WTC11 (cell line): ENCODE data around the gene STAG1. TPM values are rescaled to one million over a fixed set of nuclear protein-coding genes. Genes with fewer than 3 reads are reported as not detected.

ENCODE experiments used
- ATAC-seq: fragments of 200-7000 bp; cut with Tn5 transposase; 2 replicates; pipeline ENCODE4 v1.10.0; 2021; ENCODE audit warnings: mild to moderate bottlenecking, moderate library complexity
- CTCF ChIA-PET: fragments of 300-600 bp; sonication (Branson Sonifier 250); formaldehyde crosslinking; loops from one replicate; lab custom pipeline; 2021; ENCODE audit warnings: antibody characterized with exemption; lab: Charles Lee
- POLR2A ChIA-PET: fragments of 350-600 bp; sonication (Branson Sonifier 250); formaldehyde crosslinking; loops from one replicate; lab custom pipeline; 2021; ENCODE audit warnings: antibody characterized with exemption; lab: Charles Lee
- DNase-seq: peaks from one replicate; pipeline ENCODE4 v3.0.0; 2021; ENCODE audit warnings: low spot score
- H3K27ac Mint-ChIP-seq: 2 replicates; pipeline ENCODE4 v1.8.0; 2021; ENCODE audit warnings: mixed read lengths
- H3K27me3 Mint-ChIP-seq: 2 replicates; pipeline ENCODE4 v1.8.0; 2021; ENCODE audit warnings: low read depth, mild to moderate bottlenecking, moderate library complexity, mixed read lengths
- H3K36me3 Mint-ChIP-seq: 2 replicates; pipeline ENCODE4 v1.8.0; 2021; ENCODE audit warnings: mixed read lengths
- H3K4me1 Mint-ChIP-seq: 2 replicates; pipeline ENCODE4 v1.8.0; 2022; ENCODE audit warnings: mixed read lengths
- H3K4me3 Mint-ChIP-seq: 2 replicates; pipeline ENCODE4 v1.8.0; 2021; ENCODE audit warnings: mild to moderate bottlenecking, moderate library complexity, mixed read lengths
- H3K9me3 Mint-ChIP-seq: 2 replicates; pipeline ENCODE4 v1.8.0; 2021; ENCODE audit warnings: mixed read lengths
- ATF3 ChIP-seq: sonication (generic); formaldehyde crosslinking; conservative IDR thresholded peaks from 2 replicates; pipeline ENCODE4 v1.8.1; 2022; ENCODE audit warnings: mild to moderate bottlenecking, missing genetic modification reagents
- E2F1 ChIP-seq: sonication (generic); formaldehyde crosslinking; IDR thresholded peaks from 2 replicates; pipeline ENCODE4 v1.8.0; 2022; ENCODE audit warnings: mild to moderate bottlenecking, missing genetic modification reagents
- ETV6 ChIP-seq: sonication (generic); formaldehyde crosslinking; IDR thresholded peaks from 2 replicates; pipeline ENCODE4 v1.8.1; 2022; ENCODE audit warnings: mild to moderate bottlenecking, missing genetic modification reagents
- FOXP1 ChIP-seq: sonication (generic); formaldehyde crosslinking; IDR thresholded peaks from 2 replicates; pipeline ENCODE4 v1.8.0; 2022; ENCODE audit warnings: missing genetic modification reagents, mild to moderate bottlenecking, moderate library complexity, borderline replicate concordance
- GTF2I ChIP-seq: fragments of 250-450 bp; sonication (Bioruptor Pico); conservative IDR thresholded peaks from 2 replicates; pipeline ENCODE4 v1.4.0; 2021; ENCODE audit warnings: mild to moderate bottlenecking
- KAT7 ChIP-seq: sonication (generic); formaldehyde crosslinking; IDR thresholded peaks from 2 replicates; pipeline ENCODE4 v1.8.1; 2023; ENCODE audit warnings: missing genetic modification reagents, mild to moderate bottlenecking, borderline replicate concordance
- NR2C2 ChIP-seq: sonication (generic); formaldehyde crosslinking; IDR thresholded peaks from 2 replicates; pipeline ENCODE4 v1.8.0; 2022; ENCODE audit warnings: mild to moderate bottlenecking, missing genetic modification reagents
- RELA ChIP-seq: sonication (generic); formaldehyde crosslinking; IDR thresholded peaks from 2 replicates; pipeline ENCODE4 v1.8.1; 2022; ENCODE audit warnings: missing genetic modification reagents, mild to moderate bottlenecking, borderline replicate concordance
- RORB ChIP-seq: fragments of 250-450 bp; sonication (Bioruptor Pico); IDR thresholded peaks from 2 replicates; pipeline ENCODE4 v1.9.0; 2021; ENCODE audit warnings: mild to moderate bottlenecking
- SMAD3 ChIP-seq: sonication (generic); formaldehyde crosslinking; IDR thresholded peaks from 2 replicates; pipeline ENCODE4 v1.8.0; 2022; ENCODE audit warnings: missing genetic modification reagents, mild to moderate bottlenecking, borderline replicate concordance
- SMAD4 ChIP-seq: sonication (generic); formaldehyde crosslinking; IDR thresholded peaks from 2 replicates; pipeline ENCODE4 v1.8.0; 2022; ENCODE audit warnings: mild to moderate bottlenecking, missing genetic modification reagents
- SP1 ChIP-seq: sonication (generic); formaldehyde crosslinking; conservative IDR thresholded peaks from 2 replicates; pipeline ENCODE4 v1.8.1; 2022; ENCODE audit warnings: missing genetic modification reagents
- TEAD4 ChIP-seq: sonication (generic); formaldehyde crosslinking; IDR thresholded peaks from 2 replicates; pipeline ENCODE4 v1.8.0; 2022; ENCODE audit warnings: mild to moderate bottlenecking, missing genetic modification reagents
- ZBTB21 ChIP-seq: sonication (generic); formaldehyde crosslinking; IDR thresholded peaks from 2 replicates; pipeline ENCODE4 v1.8.1; 2023; ENCODE audit warnings: mild to moderate bottlenecking, missing genetic modification reagents, borderline replicate concordance
- ZNF232 ChIP-seq: sonication (generic); formaldehyde crosslinking; IDR thresholded peaks from 2 replicates; pipeline ENCODE4 v1.8.0; 2022; ENCODE audit warnings: mild to moderate bottlenecking, missing genetic modification reagents
- ZNF281 ChIP-seq: sonication (generic); formaldehyde crosslinking; IDR thresholded peaks from 2 replicates; pipeline ENCODE4 v1.8.0; 2023; ENCODE audit warnings: mild to moderate bottlenecking, missing genetic modification reagents
- ZNF425 ChIP-seq: fragments of 250-450 bp; sonication (Bioruptor Pico); conservative IDR thresholded peaks from 2 replicates; pipeline ENCODE4 v1.9.0; 2021; ENCODE audit warnings: mild to moderate bottlenecking
- ZNF512 ChIP-seq: sonication (generic); formaldehyde crosslinking; IDR thresholded peaks from 2 replicates; pipeline ENCODE4 v1.8.1; 2022; ENCODE audit warnings: missing genetic modification reagents, borderline replicate concordance
- ZNF671 ChIP-seq: fragments of 250-450 bp; sonication (Bioruptor Pico); IDR thresholded peaks from 2 replicates; pipeline ENCODE4 v1.8.0; 2021; ENCODE audit warnings: mild to moderate bottlenecking
- total RNA-seq: library from RNA; stranded (reverse); gene quantifications from 3 replicates; pipeline ENCODE4 v1.2.3, GENCODE V29; 2021
- TF ChIP-seq, protein P1 (sequence below): sonication (generic); formaldehyde crosslinking; IDR thresholded peaks from 2 replicates; pipeline ENCODE4 v1.8.0; 2022; ENCODE audit warnings: mild to moderate bottlenecking, missing genetic modification reagents
- TF ChIP-seq, protein P2 (sequence below): sonication (generic); formaldehyde crosslinking; conservative IDR thresholded peaks from 2 replicates; pipeline ENCODE4 v1.8.1; 2023; ENCODE audit warnings: mild to moderate bottlenecking, low read depth, missing genetic modification reagents, moderate library complexity

The STAG1 gene
- total RNA-seq, 1 experiment from 2014 or later: 20.7 TPM

- DNase-seq (no peak), ATAC-seq (no peak)
- H3K9me3 Mint-ChIP-seq: peaks cover 26% of the 10 kb centered on the region
- H3K4me3 Mint-ChIP-seq: no peak overlapping the region
- H3K27ac Mint-ChIP-seq: no peak overlapping the region
- POLR2A ChIA-PET: no interaction called here
- H3K27me3 Mint-ChIP-seq: no peaks in the 10 kb centered on the region
- peaks cover 22% of the 10 kb centered on the region for H3K36me3 Mint-ChIP-seq
- TF ChIP-seq ZNF425 (CRISPR knock-in tag) (no peak), ZNF512 (CRISPR knock-in tag) (no peak), TEAD4 (CRISPR knock-in tag) (no peak), SMAD4 (CRISPR knock-in tag) (no peak), ZNF281 (CRISPR knock-in tag) (no peak), ZNF232 (CRISPR knock-in tag) (no peak), FOXP1 (CRISPR knock-in tag) (no peak), SP1 (CRISPR knock-in tag) (no peak), SMAD3 (no peak), RELA (no peak), E2F1 (CRISPR knock-in tag) (no peak), ETV6 (no peak), KAT7 (CRISPR knock-in tag) (no peak), NR2C2 (CRISPR knock-in tag) (no peak), RORB (CRISPR knock-in tag) (no peak)
- CTCF ChIA-PET: interaction anchor here (1.5 kb wide), 1 partner anchor 99 kb away, joined by 4 read pairs; the partner anchor contains the start of gene STAG1
- 0 out of 2 replicates have a peak, but pooled peaks cover 7% of the 10 kb centered on the region for H3K4me1 Mint-ChIP-seq
These were observed 98.5 kb downstream of the STAG1 start for GRCh38 chr3:136653628-136654027.

- ChIA-PET POLR2A (interaction anchor here (1.4 kb wide), 1 partner anchor 101 kb away, joined by 3 read pairs; the partner anchor contains the start of gene STAG1), CTCF (interaction anchor here (1.6 kb wide), 1 partner anchor 101 kb away, joined by 4 read pairs; the partner anchor contains the start of gene STAG1)
- H3K36me3 Mint-ChIP-seq: peaks cover 22% of the 10 kb centered on the region
- DNase-seq: no peak
- ATAC-seq: no peak
- peaks cover 26% of the 10 kb centered on the region for H3K9me3 Mint-ChIP-seq
- no peak overlapping the region for H3K4me3 Mint-ChIP-seq
- peak overlapping the region; percentile 8 for H3K27ac Mint-ChIP-seq
- H3K4me1 Mint-ChIP-seq: 0 out of 2 replicates have a peak, but pooled peaks cover 4% of the 10 kb centered on the region
- no peaks in the 10 kb centered on the region for H3K27me3 Mint-ChIP-seq
- TF ChIP-seq ZBTB21 (CRISPR knock-in tag) (no peak), ATF3 (CRISPR knock-in tag) (no peak), RORB (CRISPR knock-in tag) (no peak), SMAD4 (CRISPR knock-in tag) (no peak), GTF2I (CRISPR knock-in tag) (no peak), ZNF671 (CRISPR knock-in tag) (no peak), E2F1 (CRISPR knock-in tag) (no peak)
- TF ChIP-seq, protein P1, sequence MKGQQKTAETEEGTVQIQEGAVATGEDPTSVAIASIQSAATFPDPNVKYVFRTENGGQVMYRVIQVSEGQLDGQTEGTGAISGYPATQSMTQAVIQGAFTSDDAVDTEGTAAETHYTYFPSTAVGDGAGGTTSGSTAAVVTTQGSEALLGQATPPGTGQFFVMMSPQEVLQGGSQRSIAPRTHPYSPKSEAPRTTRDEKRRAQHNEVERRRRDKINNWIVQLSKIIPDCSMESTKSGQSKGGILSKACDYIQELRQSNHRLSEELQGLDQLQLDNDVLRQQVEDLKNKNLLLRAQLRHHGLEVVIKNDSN: no peak
- TF ChIP-seq, protein P2, sequence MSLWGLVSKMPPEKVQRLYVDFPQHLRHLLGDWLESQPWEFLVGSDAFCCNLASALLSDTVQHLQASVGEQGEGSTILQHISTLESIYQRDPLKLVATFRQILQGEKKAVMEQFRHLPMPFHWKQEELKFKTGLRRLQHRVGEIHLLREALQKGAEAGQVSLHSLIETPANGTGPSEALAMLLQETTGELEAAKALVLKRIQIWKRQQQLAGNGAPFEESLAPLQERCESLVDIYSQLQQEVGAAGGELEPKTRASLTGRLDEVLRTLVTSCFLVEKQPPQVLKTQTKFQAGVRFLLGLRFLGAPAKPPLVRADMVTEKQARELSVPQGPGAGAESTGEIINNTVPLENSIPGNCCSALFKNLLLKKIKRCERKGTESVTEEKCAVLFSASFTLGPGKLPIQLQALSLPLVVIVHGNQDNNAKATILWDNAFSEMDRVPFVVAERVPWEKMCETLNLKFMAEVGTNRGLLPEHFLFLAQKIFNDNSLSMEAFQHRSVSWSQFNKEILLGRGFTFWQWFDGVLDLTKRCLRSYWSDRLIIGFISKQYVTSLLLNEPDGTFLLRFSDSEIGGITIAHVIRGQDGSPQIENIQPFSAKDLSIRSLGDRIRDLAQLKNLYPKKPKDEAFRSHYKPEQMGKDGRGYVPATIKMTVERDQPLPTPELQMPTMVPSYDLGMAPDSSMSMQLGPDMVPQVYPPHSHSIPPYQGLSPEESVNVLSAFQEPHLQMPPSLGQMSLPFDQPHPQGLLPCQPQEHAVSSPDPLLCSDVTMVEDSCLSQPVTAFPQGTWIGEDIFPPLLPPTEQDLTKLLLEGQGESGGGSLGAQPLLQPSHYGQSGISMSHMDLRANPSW (CRISPR knock-in tag): no peak
These were observed 100.6 kb downstream of the STAG1 start for GRCh38 chr3:136651581-136651980.
